Measurements from ENCODE around the gene PLCZ1. TPM values are rescaled to one million over a fixed set of nuclear protein-coding genes. Genes with fewer than 3 reads are reported as not detected.
"Not testable (repeated sequence)": the region's sequence is repeated elsewhere in the genome, so short reads cannot be mapped to it uniquely, and the experiment has no call there.

Gene PLCZ1
- total RNA-seq, 1 experiment from 2014 or later = not detected

GRCh38 chr12:18718462-18718861 is 19.4 kb downstream of the PLCZ1 start:
- in situ Hi-C loops (cut with HindIII; ENCODE audit: low pct_unique_long_range_greater_than_20kb, low sequenced_read_pairs) = no loop called here
- no peak for DNase-seq (ENCODE audit: low read depth, low spot score)

GRCh38 chr12:18716236-18716635 is 21.6 kb downstream of the PLCZ1 start:
- in situ Hi-C loops (cut with HindIII; ENCODE audit: low pct_unique_long_range_greater_than_20kb, low sequenced_read_pairs) = no loop called here
- DNase-seq (ENCODE audit: low read depth, low spot score) = no peak

- in situ Hi-C loops (cut with HindIII; ENCODE audit: low pct_unique_long_range_greater_than_20kb, low sequenced_read_pairs) = no loop called here
- DNase-seq (ENCODE audit: low read depth, low spot score) = no peak
Measured at GRCh38 chr12:18706798-18707197, 31.0 kb downstream of the PLCZ1 start.

- in situ Hi-C loops (cut with HindIII; ENCODE audit: low pct_unique_long_range_greater_than_20kb, low sequenced_read_pairs) = no loop called here
- DNase-seq (ENCODE audit: low read depth, low spot score) = no peak
Measured at GRCh38 chr12:18703911-18704310, 33.9 kb downstream of the PLCZ1 start.

- no peak for DNase-seq (ENCODE audit: low read depth, low spot score)
- in situ Hi-C loops (cut with HindIII; ENCODE audit: low pct_unique_long_range_greater_than_20kb, low sequenced_read_pairs) = no loop called here
Measured at GRCh38 chr12:18703321-18703720, 34.5 kb downstream of the PLCZ1 start.

GRCh38 chr12:18700271-18700670 is 37.5 kb downstream of the PLCZ1 start:
- in situ Hi-C loops (cut with HindIII; ENCODE audit: low pct_unique_long_range_greater_than_20kb, low sequenced_read_pairs) = no loop called here
- DNase-seq (ENCODE audit: low read depth, low spot score) = no peak

- in situ Hi-C loops (cut with HindIII; ENCODE audit: low pct_unique_long_range_greater_than_20kb, low sequenced_read_pairs) = no loop called here
- no peak for DNase-seq (ENCODE audit: low read depth, low spot score)
Measured at GRCh38 chr12:18696971-18697602, 40.7 kb downstream of the PLCZ1 start.

- DNase-seq (ENCODE audit: low read depth, low spot score); in situ Hi-C loops (cut with HindIII; ENCODE audit: low pct_unique_long_range_greater_than_20kb, low sequenced_read_pairs): not testable (repeated sequence)
Measured at GRCh38 chr12:18693986-18694385, 43.8 kb downstream of the PLCZ1 start.

GRCh38 chr12:18690653-18691052 is 47.2 kb downstream of the PLCZ1 start:
- in situ Hi-C loops (cut with HindIII; ENCODE audit: low pct_unique_long_range_greater_than_20kb, low sequenced_read_pairs) = no loop called here
- no peak for DNase-seq (ENCODE audit: low read depth, low spot score)

- no peak for DNase-seq (ENCODE audit: low read depth, low spot score)
- in situ Hi-C loops (cut with HindIII; ENCODE audit: low pct_unique_long_range_greater_than_20kb, low sequenced_read_pairs) = no loop called here
Measured at GRCh38 chr12:18689771-18690170, 48.0 kb downstream of the PLCZ1 start.

GRCh38 chr12:18684430-18684829 is 53.4 kb downstream of the PLCZ1 start:
- in situ Hi-C loops (cut with HindIII; ENCODE audit: low pct_unique_long_range_greater_than_20kb, low sequenced_read_pairs) = no loop called here
- DNase-seq (ENCODE audit: low read depth, low spot score) = no peak

GRCh38 chr12:18683327-18684013 is 54.3 kb downstream of the PLCZ1 start:
- in situ Hi-C loops (cut with HindIII; ENCODE audit: low pct_unique_long_range_greater_than_20kb, low sequenced_read_pairs) = no loop called here
- DNase-seq (ENCODE audit: low read depth, low spot score) = no peak

GRCh38 chr12:18681818-18682217 is 56.0 kb downstream of the PLCZ1 start:
- DNase-seq (ENCODE audit: low read depth, low spot score) = no peak
- in situ Hi-C loops (cut with HindIII; ENCODE audit: low pct_unique_long_range_greater_than_20kb, low sequenced_read_pairs) = no loop called here

- no peak for DNase-seq (ENCODE audit: low read depth, low spot score)
- in situ Hi-C loops (cut with HindIII; ENCODE audit: low pct_unique_long_range_greater_than_20kb, low sequenced_read_pairs) = no loop called here
Measured at GRCh38 chr12:18676996-18677588, 60.7 kb downstream of the PLCZ1 start.

- no peak for DNase-seq (ENCODE audit: low read depth, low spot score)
- in situ Hi-C loops (cut with HindIII; ENCODE audit: low pct_unique_long_range_greater_than_20kb, low sequenced_read_pairs) = no loop called here
Measured at GRCh38 chr12:18676141-18676540, 61.7 kb downstream of the PLCZ1 start.

GRCh38 chr12:18658829-18659228 is 79.0 kb downstream of the PLCZ1 start:
- in situ Hi-C loops (cut with HindIII; ENCODE audit: low pct_unique_long_range_greater_than_20kb, low sequenced_read_pairs) = no loop called here

GRCh38 chr12:18658179-18658578 is 79.6 kb downstream of the PLCZ1 start:
- in situ Hi-C loops (cut with HindIII; ENCODE audit: low pct_unique_long_range_greater_than_20kb, low sequenced_read_pairs) = no loop called here
- no peak for DNase-seq (ENCODE audit: low read depth, low spot score)

More at GRCh38 chr12:18658829-18659228, 79.0 kb downstream of the PLCZ1 start:
- no peak for DNase-seq (ENCODE audit: low read depth, low spot score)

- in situ Hi-C loops (cut with HindIII; ENCODE audit: low pct_unique_long_range_greater_than_20kb, low sequenced_read_pairs) = no loop called here
- no peak for DNase-seq (ENCODE audit: low read depth, low spot score)
Measured at GRCh38 chr12:18655351-18655750, 82.5 kb downstream of the PLCZ1 start.

GRCh38 chr12:18653465-18653864 is 84.3 kb downstream of the PLCZ1 start:
- in situ Hi-C loops (cut with HindIII; ENCODE audit: low pct_unique_long_range_greater_than_20kb, low sequenced_read_pairs) = no loop called here
- no peak for DNase-seq (ENCODE audit: low read depth, low spot score)

All from SK-MEL-5 (cell line).